ENCODE measurements around the gene MYZAP.

MYZAP gene

DNA sequence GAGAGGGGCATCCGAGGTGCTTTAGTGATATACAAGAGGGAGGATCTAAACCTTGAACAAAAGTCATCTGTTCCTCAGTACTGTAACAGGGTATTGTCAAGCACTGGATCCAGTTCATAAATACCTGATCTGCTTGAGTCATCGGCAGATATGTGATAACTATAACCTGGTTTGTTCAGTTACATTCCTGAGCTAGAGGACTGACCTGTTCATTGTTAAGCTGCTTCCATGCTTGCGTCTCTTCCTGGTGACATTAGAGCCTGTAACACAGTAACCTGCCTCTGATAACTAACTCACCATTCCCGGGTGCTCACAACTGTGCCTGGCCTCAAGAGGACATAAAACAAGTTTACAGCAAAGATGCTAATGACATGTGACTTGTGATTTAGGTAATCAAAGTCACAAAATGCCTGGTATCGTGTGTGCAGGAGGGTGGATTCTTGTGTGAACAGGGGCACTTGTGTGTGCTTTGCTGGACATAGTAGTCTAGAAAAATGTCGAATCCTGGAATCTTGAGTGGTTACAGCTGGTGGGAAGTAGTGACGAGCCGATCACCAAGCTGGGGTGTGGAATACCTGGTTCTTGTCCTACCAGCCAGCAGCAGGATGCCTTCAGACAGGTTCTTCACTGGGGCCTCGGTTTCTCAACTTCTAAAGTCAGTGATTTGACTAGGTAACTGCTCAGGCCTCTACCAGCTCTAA, 83.9 kb downstream of the MYZAP start:
- Histone ChIP-seq H3K79me2 (ENCODE audit: insufficient read depth, low read length) (no peaks in the 10 kb centered on the region), H3K9ac (ENCODE audit: low read depth, low read length) (no peak overlapping the region), H3K4me1 (ENCODE audit: insufficient read depth, low read length) (no peaks in the 10 kb centered on the region), H3K36me3 (ENCODE audit: insufficient read depth, low read length) (no peaks in the 10 kb centered on the region), H3K27me3 (ENCODE audit: insufficient read depth, low read length, poor library complexity) (peaks cover 8% of the 10 kb centered on the region), H2AFZ (ENCODE audit: low read depth, low read length) (no peak overlapping the region), H3K4me2 (ENCODE audit: insufficient read depth, low read length) (no peak overlapping the region), H4K20me1 (ENCODE audit: insufficient read depth, low read length) (no peaks in the 10 kb centered on the region), H3K27ac (ENCODE audit: low read length) (no peak overlapping the region), H3K9me3 (ENCODE audit: insufficient read depth, low read length, severe bottlenecking) (no peaks in the 10 kb centered on the region), H3K4me3 (ENCODE audit: low read depth in 1 of 2, low read length in 2 of 2) (no peak overlapping the region)
- ATAC-seq (ENCODE audit: insufficient read depth, low read depth) (no peak), DNase-seq (no peak)
- TF ChIP-seq, protein P1, sequence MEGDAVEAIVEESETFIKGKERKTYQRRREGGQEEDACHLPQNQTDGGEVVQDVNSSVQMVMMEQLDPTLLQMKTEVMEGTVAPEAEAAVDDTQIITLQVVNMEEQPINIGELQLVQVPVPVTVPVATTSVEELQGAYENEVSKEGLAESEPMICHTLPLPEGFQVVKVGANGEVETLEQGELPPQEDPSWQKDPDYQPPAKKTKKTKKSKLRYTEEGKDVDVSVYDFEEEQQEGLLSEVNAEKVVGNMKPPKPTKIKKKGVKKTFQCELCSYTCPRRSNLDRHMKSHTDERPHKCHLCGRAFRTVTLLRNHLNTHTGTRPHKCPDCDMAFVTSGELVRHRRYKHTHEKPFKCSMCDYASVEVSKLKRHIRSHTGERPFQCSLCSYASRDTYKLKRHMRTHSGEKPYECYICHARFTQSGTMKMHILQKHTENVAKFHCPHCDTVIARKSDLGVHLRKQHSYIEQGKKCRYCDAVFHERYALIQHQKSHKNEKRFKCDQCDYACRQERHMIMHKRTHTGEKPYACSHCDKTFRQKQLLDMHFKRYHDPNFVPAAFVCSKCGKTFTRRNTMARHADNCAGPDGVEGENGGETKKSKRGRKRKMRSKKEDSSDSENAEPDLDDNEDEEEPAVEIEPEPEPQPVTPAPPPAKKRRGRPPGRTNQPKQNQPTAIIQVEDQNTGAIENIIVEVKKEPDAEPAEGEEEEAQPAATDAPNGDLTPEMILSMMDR (IDR thresholded peaks at IDR 0.05; ENCODE audit: borderline replicate concordance, extremely low read depth, low read length, poor library complexity, severe bottlenecking): no peak
- TF ChIP-seq EZH2 (IDR thresholded peaks at IDR 0.05; ENCODE audit: borderline replicate concordance, low read depth, low read length, severe bottlenecking): no peak

DNA sequence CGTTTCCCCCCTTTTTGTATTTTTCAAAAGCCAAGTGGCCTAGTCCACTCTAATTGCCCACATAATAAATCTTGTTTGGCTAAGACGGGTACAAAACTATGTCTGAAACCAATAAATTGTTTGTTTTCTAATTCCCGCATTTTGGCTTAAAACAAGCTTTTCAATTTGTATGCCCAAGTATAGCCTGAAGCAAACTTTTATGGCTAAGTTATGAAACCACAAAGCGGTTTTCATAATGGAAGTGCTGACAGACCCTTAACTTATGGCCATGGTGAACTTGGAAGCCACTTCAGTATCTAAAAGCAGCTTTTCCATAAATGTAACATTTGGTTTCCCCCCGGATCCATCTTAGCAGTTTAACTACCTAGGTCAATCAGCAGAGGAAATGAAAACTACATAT, 84.9 kb downstream of the MYZAP start:
- Histone ChIP-seq H3K36me3 (ENCODE audit: insufficient read depth, low read length) (no peaks in the 10 kb centered on the region), H3K4me2 (ENCODE audit: insufficient read depth, low read length) (no peak overlapping the region), H3K9ac (ENCODE audit: low read depth, low read length) (no peak overlapping the region), H3K79me2 (ENCODE audit: insufficient read depth, low read length) (no peaks in the 10 kb centered on the region), H3K27me3 (ENCODE audit: insufficient read depth, low read length, poor library complexity) (peaks cover 8% of the 10 kb centered on the region), H4K20me1 (ENCODE audit: insufficient read depth, low read length) (no peaks in the 10 kb centered on the region), H3K4me3 (ENCODE audit: low read depth in 1 of 2, low read length in 2 of 2) (no peak overlapping the region), H3K4me1 (ENCODE audit: insufficient read depth, low read length) (no peaks in the 10 kb centered on the region), H2AFZ (ENCODE audit: low read depth, low read length) (no peak overlapping the region), H3K27ac (ENCODE audit: low read length) (no peak overlapping the region), H3K9me3 (ENCODE audit: insufficient read depth, low read length, severe bottlenecking) (no peaks in the 10 kb centered on the region)
- ATAC-seq (ENCODE audit: insufficient read depth, low read depth) (no peak), DNase-seq (no peak)
- no peak for TF ChIP-seq EZH2 (IDR thresholded peaks at IDR 0.05; ENCODE audit: borderline replicate concordance, low read depth, low read length, severe bottlenecking)

DNA sequence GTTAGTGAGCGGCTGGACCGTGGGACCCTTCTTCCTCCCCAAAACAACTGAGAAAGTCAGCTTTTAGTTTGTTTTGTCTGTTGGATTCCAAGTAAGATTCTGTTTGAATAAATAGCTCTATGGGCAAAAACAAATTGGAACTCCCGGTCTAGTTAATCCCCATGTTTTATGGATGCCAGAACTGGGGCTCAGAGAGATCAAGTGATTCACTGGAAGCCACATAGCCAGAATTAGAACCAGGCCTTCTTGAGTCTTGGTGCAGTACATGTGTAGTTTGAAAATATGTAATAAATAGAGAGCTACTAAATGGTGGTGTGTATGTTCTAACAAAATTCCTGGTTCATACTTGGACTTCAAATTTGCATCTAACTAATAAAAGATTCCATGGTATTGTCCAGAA, 85.5 kb downstream of the MYZAP start:
- H2AFZ ChIP-seq (ENCODE audit: low read depth, low read length): no peak overlapping the region
- no peak overlapping the region for H3K27ac ChIP-seq (ENCODE audit: low read length)
- DNase-seq: no peak
- no peaks in the 10 kb centered on the region for H3K4me1 ChIP-seq (ENCODE audit: insufficient read depth, low read length)
- no peak overlapping the region for H3K9ac ChIP-seq (ENCODE audit: low read depth, low read length)
- no peak for ATAC-seq (ENCODE audit: insufficient read depth, low read depth)
- no peaks in the 10 kb centered on the region for H4K20me1 ChIP-seq (ENCODE audit: insufficient read depth, low read length)
- H3K4me2 ChIP-seq (ENCODE audit: insufficient read depth, low read length): no peak overlapping the region
- H3K4me3 ChIP-seq (ENCODE audit: low read depth in 1 of 2, low read length in 2 of 2): no peak overlapping the region
- H3K9me3 ChIP-seq (ENCODE audit: insufficient read depth, low read length, severe bottlenecking): no peaks in the 10 kb centered on the region
- H3K36me3 ChIP-seq (ENCODE audit: insufficient read depth, low read length): no peaks in the 10 kb centered on the region
- peaks cover 8% of the 10 kb centered on the region for H3K27me3 ChIP-seq (ENCODE audit: insufficient read depth, low read length, poor library complexity)
- no peaks in the 10 kb centered on the region for H3K79me2 ChIP-seq (ENCODE audit: insufficient read depth, low read length)
- TF ChIP-seq EZH2 (IDR thresholded peaks at IDR 0.05; ENCODE audit: borderline replicate concordance, low read depth, low read length, severe bottlenecking): no peak
- TF ChIP-seq, protein P1 (IDR thresholded peaks at IDR 0.05; ENCODE audit: borderline replicate concordance, extremely low read depth, low read length, poor library complexity, severe bottlenecking): no peak

DNA sequence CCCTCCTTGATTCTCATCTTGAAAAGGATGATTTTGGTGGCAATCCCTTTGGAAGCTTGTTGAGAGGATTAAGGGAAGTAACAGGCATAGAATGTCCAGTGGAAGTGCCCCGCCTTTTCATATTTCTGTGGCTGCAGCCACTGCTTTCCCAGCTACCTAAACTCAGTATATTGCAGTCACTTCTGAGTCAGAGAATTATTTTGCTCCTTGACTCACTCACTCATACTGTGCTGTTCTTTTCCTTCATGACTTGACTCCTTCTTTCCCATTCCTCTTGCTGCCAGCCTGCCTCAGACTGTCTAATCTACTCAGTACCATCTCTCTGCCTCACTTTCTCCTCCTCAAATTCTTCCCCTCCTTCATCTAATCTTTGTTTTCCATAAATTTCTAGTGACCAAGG, 88.3 kb downstream of the MYZAP start:
- no peak overlapping the region for H3K9ac ChIP-seq (ENCODE audit: low read depth, low read length)

More for the DNA sequence above, 88.3 kb downstream of the MYZAP start:
- H3K27ac ChIP-seq (ENCODE audit: low read length): no peak overlapping the region
- DNase-seq (no peak), ATAC-seq (ENCODE audit: insufficient read depth, low read depth) (no peak)
- no peaks in the 10 kb centered on the region for H3K9me3 ChIP-seq (ENCODE audit: insufficient read depth, low read length, severe bottlenecking)
- H2AFZ ChIP-seq (ENCODE audit: low read depth, low read length): no peak overlapping the region
- H3K4me1 ChIP-seq (ENCODE audit: insufficient read depth, low read length): no peaks in the 10 kb centered on the region
- H3K36me3 ChIP-seq (ENCODE audit: insufficient read depth, low read length): no peaks in the 10 kb centered on the region
- H3K79me2 ChIP-seq (ENCODE audit: insufficient read depth, low read length): no peaks in the 10 kb centered on the region
- peaks cover 5% of the 10 kb centered on the region for H3K27me3 ChIP-seq (ENCODE audit: insufficient read depth, low read length, poor library complexity)
- TF ChIP-seq, protein P1 (IDR thresholded peaks at IDR 0.05; ENCODE audit: borderline replicate concordance, extremely low read depth, low read length, poor library complexity, severe bottlenecking): no peak
- no peak for TF ChIP-seq EZH2 (IDR thresholded peaks at IDR 0.05; ENCODE audit: borderline replicate concordance, low read depth, low read length, severe bottlenecking)
- no peaks in the 10 kb centered on the region for H4K20me1 ChIP-seq (ENCODE audit: insufficient read depth, low read length)
- no peak overlapping the region for H3K4me3 ChIP-seq (ENCODE audit: low read depth in 1 of 2, low read length in 2 of 2)
- H3K4me2 ChIP-seq (ENCODE audit: insufficient read depth, low read length): no peak overlapping the region; the same call in 1 of the 2 replicates
